Measurements from ENCODE around the gene SUGCT.
A peak's percentile ranks its signal among the peaks of the same experiment; 100 is the strongest.
"Not testable (repeated sequence)": the region's sequence is repeated elsewhere in the genome, so short reads cannot be mapped to it uniquely, and the experiment has no call there.

SUGCT gene

DNA sequence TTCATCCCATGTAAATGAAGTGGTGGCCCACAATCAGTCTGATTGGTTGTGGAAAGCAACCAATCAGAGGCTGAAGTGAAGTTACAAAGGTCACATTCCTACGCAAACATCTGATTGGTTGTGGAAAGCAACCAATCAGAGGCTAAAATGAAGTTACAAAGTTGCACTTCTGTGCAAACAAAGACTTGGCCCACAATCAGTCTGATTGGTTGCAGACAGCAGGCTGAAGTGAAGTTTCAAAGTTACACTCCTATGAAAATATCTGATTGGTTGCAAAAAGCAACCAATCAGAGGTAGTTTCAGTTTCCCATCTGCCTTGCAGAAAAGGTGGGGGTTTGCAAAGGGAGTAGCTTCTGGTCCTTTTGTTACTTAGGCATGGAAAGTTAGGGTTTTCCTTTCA is 492.6 kb downstream of the SUGCT start:
- DNase-seq (ENCODE audit: low read depth), result not testable (repeated sequence)

GRCh38 chr7:40629891-40630290 is 495.1 kb downstream of the SUGCT start:
- no peak for DNase-seq (ENCODE audit: low read depth)

GRCh38 chr7:40634118-40634517 is 499.3 kb downstream of the SUGCT start:
- DNase-seq (ENCODE audit: low read depth), result no peak

GRCh38 chr7:40638545-40639320 is 503.9 kb downstream of the SUGCT start:
- DNase-seq (ENCODE audit: low read depth), result no peak

DNA sequence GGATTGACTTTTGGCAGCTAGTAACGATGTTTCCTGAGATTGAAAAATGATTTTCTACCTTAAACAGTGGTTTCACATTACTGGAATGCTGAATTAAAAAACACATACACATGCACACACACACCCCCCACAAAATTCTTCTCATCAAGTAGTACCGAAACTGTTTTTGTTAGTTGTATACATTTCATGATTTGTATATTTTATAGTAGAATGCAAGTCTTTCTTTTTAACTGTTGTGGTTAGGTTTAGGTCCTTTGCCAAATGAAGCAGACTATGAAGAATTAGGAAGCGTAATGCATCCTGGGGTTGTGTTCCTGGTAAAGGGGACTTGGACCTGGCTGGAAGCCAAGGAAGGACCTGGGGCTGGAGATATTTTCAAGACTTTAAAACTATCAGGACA is 505.8 kb downstream of the SUGCT start:
- no peak for DNase-seq (ENCODE audit: low read depth)

DNA sequence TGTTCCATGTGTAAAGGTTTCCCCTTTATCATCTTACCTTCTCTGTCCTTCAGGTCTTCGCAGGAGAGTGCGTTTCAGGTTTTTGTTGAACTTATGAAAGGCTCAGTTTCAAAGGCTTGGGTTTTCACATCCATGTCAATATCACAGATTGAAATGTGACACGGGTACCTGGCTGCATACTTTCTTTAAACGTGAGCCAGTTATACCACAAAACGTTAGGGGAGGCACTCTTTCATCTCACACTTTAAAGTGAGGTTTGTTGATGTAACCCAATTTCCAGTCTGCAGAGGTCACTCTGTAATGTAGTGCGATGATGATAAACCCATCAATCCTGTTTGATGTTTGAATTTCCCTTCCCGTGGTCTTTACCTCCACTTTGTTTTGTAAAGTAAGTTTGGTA is 506.9 kb downstream of the SUGCT start:
- no peak for DNase-seq (ENCODE audit: low read depth)

GRCh38 chr7:40643664-40644063 is 508.9 kb downstream of the SUGCT start:
- no peak for DNase-seq (ENCODE audit: low read depth)

- DNase-seq (ENCODE audit: low read depth), result no peak
Measured at GRCh38 chr7:40644454-40645188, 509.8 kb downstream of the SUGCT start.

DNA sequence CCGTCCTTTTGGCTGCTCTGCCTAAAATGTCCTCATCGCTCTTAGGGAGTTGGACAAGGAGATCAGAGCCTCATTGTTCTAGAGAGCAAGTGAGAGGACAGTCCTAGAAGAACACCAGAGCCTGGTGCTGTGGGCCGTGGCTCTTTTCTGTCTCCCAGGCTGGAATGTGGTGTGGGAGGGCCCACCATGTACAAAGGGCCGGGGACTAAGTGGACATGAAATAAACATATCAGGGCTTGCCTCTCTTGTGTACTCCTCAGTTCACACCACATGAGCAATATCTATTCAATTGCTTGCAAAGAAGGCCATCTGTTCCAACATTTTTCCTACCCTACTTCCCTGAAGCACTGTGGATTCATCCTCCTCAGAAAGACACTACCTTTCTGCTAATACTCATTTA is 510.4 kb downstream of the SUGCT start:
- DNase-seq (ENCODE audit: low read depth), result no peak

GRCh38 chr7:40646717-40647116 is 511.9 kb downstream of the SUGCT start:
- no peak for DNase-seq (ENCODE audit: low read depth)

GRCh38 chr7:40647719-40648118 is 512.9 kb downstream of the SUGCT start:
- no peak for DNase-seq (ENCODE audit: low read depth)

DNA sequence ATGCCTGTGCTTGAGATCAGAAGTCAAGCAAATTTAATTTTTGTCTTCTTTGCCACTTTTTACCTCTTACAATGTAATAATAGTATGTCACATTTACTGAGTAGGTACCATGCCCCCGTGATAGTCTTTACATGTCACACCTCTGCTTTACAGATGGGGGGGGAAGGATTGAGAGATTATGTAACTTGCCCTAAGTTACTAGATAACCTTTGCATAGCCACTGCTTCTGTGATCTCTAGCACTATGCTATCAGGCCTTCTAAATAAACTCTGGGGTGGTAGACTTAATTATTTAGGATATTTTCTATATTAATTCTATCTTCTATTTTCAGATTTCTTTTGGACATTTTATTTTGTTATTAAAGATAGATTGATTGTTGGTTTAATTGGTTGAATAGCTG is 514.4 kb downstream of the SUGCT start:
- DNase-seq (ENCODE audit: low read depth), result no peak

GRCh38 chr7:40650903-40651302 is 516.1 kb downstream of the SUGCT start:
- not testable (repeated sequence) for DNase-seq (ENCODE audit: low read depth)

DNA sequence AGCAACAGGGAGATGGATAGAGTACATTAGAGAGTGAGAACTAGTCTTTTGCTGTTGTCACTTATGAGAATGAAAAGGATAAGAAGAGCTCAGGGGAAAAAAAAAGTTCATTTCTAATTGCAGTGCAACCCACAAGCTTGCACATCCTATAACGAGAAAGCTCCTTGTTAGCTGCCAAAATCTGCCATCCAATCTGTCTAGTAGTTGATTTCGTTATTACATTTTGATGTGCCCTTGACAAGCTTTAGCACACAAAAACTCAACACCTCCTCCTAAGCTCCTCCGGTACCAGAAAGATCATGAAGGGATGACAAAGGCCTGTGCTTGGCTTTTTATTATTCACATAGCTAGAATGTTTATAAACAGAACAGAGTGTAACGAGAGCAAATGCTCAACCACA is 519.4 kb downstream of the SUGCT start:
- DNase-seq (ENCODE audit: low read depth), result no peak

- no peak for DNase-seq (ENCODE audit: low read depth)
Measured at GRCh38 chr7:40655426-40655825, 520.6 kb downstream of the SUGCT start.

DNA sequence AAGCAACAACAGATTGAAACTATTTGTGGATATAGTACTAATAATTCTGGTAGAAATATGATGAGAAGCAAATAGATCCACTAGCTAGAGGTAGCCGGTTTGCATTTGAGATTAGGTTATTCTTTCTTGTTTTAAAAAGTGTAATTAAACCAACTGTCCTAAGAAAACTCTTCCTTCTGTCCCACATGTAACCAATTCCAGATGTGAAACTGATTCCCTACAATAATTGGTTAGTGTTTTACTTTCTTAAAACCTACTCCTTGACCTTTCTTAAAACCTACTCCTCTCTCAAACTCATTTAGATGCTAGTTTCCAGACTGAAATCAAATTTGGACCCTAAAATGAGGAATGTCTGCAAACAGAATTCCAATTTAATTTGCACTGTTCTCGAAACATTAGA is 521.5 kb downstream of the SUGCT start:
- no peak for DNase-seq (ENCODE audit: low read depth)

- no peak for DNase-seq (ENCODE audit: low read depth)
Measured at GRCh38 chr7:40658729-40659128, 523.9 kb downstream of the SUGCT start.

DNA sequence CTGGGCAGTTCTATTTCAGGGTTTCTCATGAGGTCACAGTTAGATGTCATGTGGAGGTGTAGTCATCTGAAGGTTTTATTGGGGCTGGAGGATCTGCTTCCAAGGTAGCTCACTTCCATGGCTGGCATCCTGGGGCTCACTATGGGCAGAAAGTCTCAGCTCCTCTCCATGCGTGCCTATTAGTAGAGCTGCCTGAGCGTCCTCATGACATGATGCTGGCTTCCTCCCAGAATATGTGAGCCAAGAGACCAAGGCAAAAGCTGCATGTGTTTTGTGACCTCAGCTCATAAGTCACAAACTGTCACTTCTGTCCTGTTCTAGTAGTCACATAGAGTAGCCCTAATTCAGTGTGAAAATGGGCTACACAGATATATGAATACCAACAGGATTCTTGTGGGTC is 524.4 kb downstream of the SUGCT start:
- no peak for DNase-seq (ENCODE audit: low read depth)

DNA sequence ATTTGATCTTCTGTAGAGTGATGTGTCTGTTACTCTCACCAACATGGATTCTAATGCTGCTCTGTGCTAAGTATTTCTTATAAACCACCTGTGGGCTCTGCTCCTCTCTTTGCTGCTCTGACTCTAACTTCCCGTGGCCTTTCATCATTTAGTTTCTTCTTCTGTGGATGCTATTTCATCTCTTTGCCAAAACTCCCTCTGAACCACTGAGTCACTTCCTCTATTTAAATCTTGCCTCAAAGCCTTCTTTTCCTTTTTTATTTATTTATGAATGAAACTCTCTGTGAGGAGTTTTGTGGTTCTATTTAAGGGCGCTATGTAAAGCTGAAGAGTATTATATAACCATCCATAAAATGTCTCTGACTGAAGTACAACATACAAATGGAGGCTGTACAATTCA is 538.5 kb downstream of the SUGCT start:
- peak; percentile 46 for DNase-seq (ENCODE audit: low read depth)

DNA sequence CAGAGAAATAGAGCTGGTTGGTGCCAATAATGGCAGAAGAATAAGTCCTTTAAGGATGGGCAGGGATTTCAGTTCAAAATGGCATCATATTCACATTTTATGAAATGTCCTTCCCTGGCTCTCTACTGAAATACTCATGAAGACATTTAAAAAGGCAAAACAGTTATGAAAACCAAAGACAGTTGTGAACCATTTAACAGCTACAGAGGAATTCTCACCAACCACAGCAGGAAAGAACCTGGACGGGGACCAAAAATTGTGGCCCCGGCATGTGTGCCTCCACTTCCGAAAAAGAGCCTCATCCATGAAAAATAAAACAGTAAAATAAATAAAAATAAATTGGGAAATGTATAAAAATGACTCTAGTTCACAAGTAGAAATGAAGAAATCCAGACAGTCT is 539.5 kb downstream of the SUGCT start:
- DNase-seq (ENCODE audit: low read depth), result no peak

GRCh38 chr7:40675741-40676140 is 540.9 kb downstream of the SUGCT start:
- DNase-seq (ENCODE audit: low read depth), result no peak

DNA sequence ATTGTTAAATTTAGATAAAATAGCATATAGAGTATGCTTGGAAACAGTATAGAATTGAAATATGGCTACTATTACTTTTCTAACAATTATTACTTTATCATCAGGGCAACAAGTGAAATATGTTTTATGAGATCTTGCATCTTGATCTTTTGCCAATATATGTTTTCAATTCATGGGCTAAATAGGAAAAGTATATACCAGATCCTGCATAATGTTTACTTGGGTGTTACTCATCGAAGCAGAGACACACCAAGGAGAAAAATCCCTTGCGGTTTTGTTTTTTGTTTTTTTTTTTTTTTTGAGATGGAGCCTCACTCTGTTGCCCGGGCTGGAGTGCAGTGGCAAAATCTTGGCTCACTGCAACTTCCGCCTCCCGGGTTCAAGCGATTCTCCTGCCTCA is 541.4 kb downstream of the SUGCT start:
- DNase-seq (ENCODE audit: low read depth), result no peak

- DNase-seq (ENCODE audit: low read depth), result no peak
Measured at GRCh38 chr7:40680657-40681056, 545.9 kb downstream of the SUGCT start.

DNA sequence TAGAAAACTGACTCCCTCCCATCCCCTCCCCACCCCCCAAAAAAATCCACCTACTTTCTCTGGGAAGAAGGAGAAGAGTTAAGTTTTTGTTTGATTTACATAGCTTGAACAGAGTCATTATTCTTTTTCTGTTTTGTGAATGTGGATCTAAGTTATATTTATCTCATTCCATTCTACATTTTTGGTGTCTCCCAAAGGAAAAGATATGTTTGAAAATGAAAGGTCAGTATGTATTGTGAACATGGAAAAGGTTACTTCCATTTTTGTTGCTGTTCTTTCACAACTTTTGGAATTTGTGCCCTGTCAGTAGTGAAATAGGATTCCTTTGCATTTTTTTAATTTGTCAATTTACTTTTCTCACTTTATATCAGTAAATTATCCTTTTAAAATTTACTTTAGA is 547.9 kb downstream of the SUGCT start:
- no peak for DNase-seq (ENCODE audit: low read depth)
